ENCODE measurements around the gene DCLRE1C.
"Not testable (repeated sequence)": the region's sequence is repeated elsewhere in the genome, so short reads cannot be mapped to it uniquely, and the experiment has no call there.

Gene DCLRE1C

GRCh38 chr10:14945108-14945507 is 8.8 kb downstream of the DCLRE1C start:
- DNase-seq (ENCODE audit: low read depth), result no peak

- not testable (repeated sequence) for DNase-seq (ENCODE audit: low read depth)
Observed at GRCh38 chr10:14942950-14943338, 11.0 kb downstream of the DCLRE1C start.

- not testable (repeated sequence) for DNase-seq (ENCODE audit: low read depth)
Observed at GRCh38 chr10:14942147-14942949, 11.5 kb downstream of the DCLRE1C start.

GRCh38 chr10:14938971-14939370 is 14.9 kb downstream of the DCLRE1C start:
- DNase-seq (ENCODE audit: low read depth), result not testable (repeated sequence)

GRCh38 chr10:14936584-14936983 is 17.3 kb downstream of the DCLRE1C start:
- DNase-seq (ENCODE audit: low read depth), result no peak

- no peak for DNase-seq (ENCODE audit: low read depth)
Observed at GRCh38 chr10:14930610-14931009, 23.3 kb downstream of the DCLRE1C start.

GRCh38 chr10:14926722-14927416 is 27.0 kb downstream of the DCLRE1C start:
- no peak for DNase-seq (ENCODE audit: low read depth)

GRCh38 chr10:14926061-14926470 is 27.8 kb downstream of the DCLRE1C start:
- DNase-seq (ENCODE audit: low read depth), result no peak

GRCh38 chr10:14925268-14925667 is 28.6 kb downstream of the DCLRE1C start:
- DNase-seq (ENCODE audit: low read depth), result no peak

GRCh38 chr10:14924013-14924412 is 29.9 kb downstream of the DCLRE1C start:
- DNase-seq (ENCODE audit: low read depth), result no peak

GRCh38 chr10:14918964-14919363 is 34.9 kb downstream of the DCLRE1C start:
- no peak for DNase-seq (ENCODE audit: low read depth)

GRCh38 chr10:14917827-14918226 is 36.1 kb downstream of the DCLRE1C start:
- no peak for DNase-seq (ENCODE audit: low read depth)

- DNase-seq (ENCODE audit: low read depth), result no peak
Observed at GRCh38 chr10:14916600-14916999, 37.3 kb downstream of the DCLRE1C start.

GRCh38 chr10:14911801-14912200 is 42.1 kb downstream of the DCLRE1C start:
- DNase-seq (ENCODE audit: low read depth), result no peak

GRCh38 chr10:14910953-14911352 is 42.9 kb downstream of the DCLRE1C start:
- no peak for DNase-seq (ENCODE audit: low read depth)

GRCh38 chr10:14909101-14909500 is 44.8 kb downstream of the DCLRE1C start:
- no peak for DNase-seq (ENCODE audit: low read depth)

GRCh38 chr10:14907591-14907990 is 46.3 kb downstream of the DCLRE1C start:
- not testable (repeated sequence) for DNase-seq (ENCODE audit: low read depth)

GRCh38 chr10:14906765-14907164 is 47.1 kb downstream of the DCLRE1C start:
- no peak for DNase-seq (ENCODE audit: low read depth)

- DNase-seq (ENCODE audit: low read depth), result no peak
Observed at GRCh38 chr10:14905890-14906289, 48.0 kb downstream of the DCLRE1C start.

- no peak for DNase-seq (ENCODE audit: low read depth)
Observed at GRCh38 chr10:14904864-14905263, 49.0 kb downstream of the DCLRE1C start.

- no peak for DNase-seq (ENCODE audit: low read depth)
Observed at GRCh38 chr10:14904316-14904732, 49.6 kb downstream of the DCLRE1C start.

GRCh38 chr10:14891151-14891550 is 62.7 kb downstream of the DCLRE1C start:
- DNase-seq (ENCODE audit: low read depth), result no peak

GRCh38 chr10:14889318-14889717 is 64.6 kb downstream of the DCLRE1C start:
- no peak for DNase-seq (ENCODE audit: low read depth)

All from CMK (cell line).